PFSK-1 (cell line): Measurements from ENCODE around the gene THBD.

Source experiments
- POLR2AphosphoS5 ChIP-seq: IDR thresholded peaks from 2 replicates; pipeline ENCODE4 v1.6.1; 2012; ENCODE audit warnings: low read depth, mild to moderate bottlenecking, control low read depth, low read length, moderate library complexity
- SIN3A ChIP-seq: IDR thresholded peaks from 2 replicates; pipeline ENCODE4 v1.6.1; 2012; ENCODE audit warnings: mild to moderate bottlenecking, low read length, moderate library complexity, borderline replicate concordance; ENCODE audit not compliant: insufficient read depth
- TAF1 ChIP-seq: IDR thresholded peaks from 2 replicates; pipeline ENCODE4 v1.6.1; 2012; ENCODE audit warnings: low read length, control low read depth, borderline replicate concordance; ENCODE audit not compliant: insufficient read depth

DNA sequence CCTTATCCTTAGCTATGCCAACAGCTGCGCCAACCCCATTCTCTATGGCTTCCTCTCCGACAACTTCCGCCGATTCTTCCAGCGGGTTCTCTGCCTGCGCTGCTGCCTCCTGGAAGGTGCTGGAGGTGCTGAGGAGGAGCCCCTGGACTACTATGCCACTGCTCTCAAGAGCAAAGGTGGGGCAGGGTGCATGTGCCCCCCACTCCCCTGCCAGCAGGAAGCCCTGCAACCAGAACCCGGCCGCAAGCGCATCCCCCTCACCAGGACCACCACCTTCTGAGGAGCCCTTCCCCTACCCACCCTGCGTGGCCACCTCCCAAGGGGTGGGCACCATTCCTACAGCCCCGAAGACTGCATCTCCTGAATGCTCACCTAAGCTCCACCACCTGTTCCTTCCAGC is 13.1 kb downstream of the THBD start:
- TF ChIP-seq POLR2AphosphoS5 (no peak), SIN3A (no peak), TAF1 (no peak)
